HEK293 (cell line): ENCODE results near the gene ICAM2.

Experiments
- CTCF ChIP-seq: fragments of 450-650 bp; formaldehyde crosslinking; IDR thresholded peaks from 2 replicates; pipeline ENCODE4 v1.5.1; 2016; ENCODE audit warnings: missing biosample characterization, missing genetic modification characterization
- ZNF10 ChIP-seq: fragments of 450-650 bp; formaldehyde crosslinking; IDR thresholded peaks from 2 replicates; pipeline ENCODE4 v1.5.1; 2017; ENCODE audit warnings: missing biosample characterization, missing genetic modification characterization

GRCh38 chr17:64063088-64063487 lies 42.7 kb upstream of the ICAM2 start:
- TF ChIP-seq ZNF10 (tag by site-specific recombination) = no peak
- no peak for TF ChIP-seq CTCF (tag by site-specific recombination)
